ENCODE results near the gene ARHGAP22. TPM values are rescaled to one million over a fixed set of nuclear protein-coding genes. Genes with fewer than 3 reads are reported as not detected.

ARHGAP22 gene
- polyA plus RNA-seq, 1 donor from 2014 or later: 0.15 TPM

DNA sequence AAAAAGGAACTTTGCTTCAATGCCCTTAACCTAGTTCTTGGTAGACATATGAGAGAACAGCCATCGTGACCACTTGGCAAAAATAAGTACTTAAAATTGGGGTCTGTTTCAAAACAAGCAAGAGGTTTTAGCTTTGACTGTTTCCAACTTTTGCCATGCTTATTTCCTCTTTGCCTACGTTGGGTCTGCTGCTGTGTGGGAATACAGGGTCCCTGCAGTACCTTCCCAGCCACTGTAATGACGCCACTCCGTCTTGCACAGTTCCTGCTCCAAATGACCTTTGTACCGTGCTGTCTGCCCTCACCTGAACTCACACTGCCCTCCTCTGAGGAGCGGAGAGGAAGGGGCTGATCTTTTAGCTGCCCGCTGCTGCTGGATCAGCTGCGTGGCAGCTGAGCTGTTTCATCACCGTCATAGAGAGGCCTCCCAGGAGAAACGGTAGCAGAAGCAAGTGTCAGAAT lies 165.3 kb downstream of the ARHGAP22 start:
- H3K4me2 ChIP-seq (ENCODE audit: low read length): no peak overlapping the region
- no peak overlapping the region for H3K9ac ChIP-seq (ENCODE audit: low read length)
- no peak overlapping the region for H3K27ac ChIP-seq (ENCODE audit: low read length)
- no peaks in the 10 kb centered on the region for H3K79me2 ChIP-seq (replicated peaks; ENCODE audit: insufficient read depth, low read length)
- H3F3A ChIP-seq (ENCODE audit: insufficient read depth, low read length, poor library complexity, severe bottlenecking): no peaks in the 10 kb centered on the region
- H3K36me3 ChIP-seq (ENCODE audit: insufficient read depth, low read length): peaks cover 7% of the 10 kb centered on the region
- H3K27me3 ChIP-seq (ENCODE audit: insufficient read depth, low read depth, low read length): no peaks in the 10 kb centered on the region
- no peaks in the 10 kb centered on the region for H3K9me2 ChIP-seq (ENCODE audit: insufficient read depth, low read length)
- H2AFZ ChIP-seq (ENCODE audit: low read depth, low read length): no peak overlapping the region
- no peak overlapping the region for H3K4me3 ChIP-seq (ENCODE audit: low read length)
- H4K20me1 ChIP-seq (ENCODE audit: insufficient read depth): no peaks in the 10 kb centered on the region
- H3K9me3 ChIP-seq (ENCODE audit: low read length): no peaks in the 10 kb centered on the region
- TF ChIP-seq MXI1 (conservative IDR thresholded peaks at IDR 0.05; ENCODE audit: poor library complexity, severe bottlenecking): no peak
- no peak for TF ChIP-seq EZH2 (IDR thresholded peaks at IDR 0.05; ENCODE audit: borderline replicate concordance, insufficient read depth, low read length, poor library complexity, severe bottlenecking)
- TF ChIP-seq EP300 (conservative IDR thresholded peaks at IDR 0.05; ENCODE audit: poor library complexity, severe bottlenecking): no peak
- TF ChIP-seq, protein P1, sequence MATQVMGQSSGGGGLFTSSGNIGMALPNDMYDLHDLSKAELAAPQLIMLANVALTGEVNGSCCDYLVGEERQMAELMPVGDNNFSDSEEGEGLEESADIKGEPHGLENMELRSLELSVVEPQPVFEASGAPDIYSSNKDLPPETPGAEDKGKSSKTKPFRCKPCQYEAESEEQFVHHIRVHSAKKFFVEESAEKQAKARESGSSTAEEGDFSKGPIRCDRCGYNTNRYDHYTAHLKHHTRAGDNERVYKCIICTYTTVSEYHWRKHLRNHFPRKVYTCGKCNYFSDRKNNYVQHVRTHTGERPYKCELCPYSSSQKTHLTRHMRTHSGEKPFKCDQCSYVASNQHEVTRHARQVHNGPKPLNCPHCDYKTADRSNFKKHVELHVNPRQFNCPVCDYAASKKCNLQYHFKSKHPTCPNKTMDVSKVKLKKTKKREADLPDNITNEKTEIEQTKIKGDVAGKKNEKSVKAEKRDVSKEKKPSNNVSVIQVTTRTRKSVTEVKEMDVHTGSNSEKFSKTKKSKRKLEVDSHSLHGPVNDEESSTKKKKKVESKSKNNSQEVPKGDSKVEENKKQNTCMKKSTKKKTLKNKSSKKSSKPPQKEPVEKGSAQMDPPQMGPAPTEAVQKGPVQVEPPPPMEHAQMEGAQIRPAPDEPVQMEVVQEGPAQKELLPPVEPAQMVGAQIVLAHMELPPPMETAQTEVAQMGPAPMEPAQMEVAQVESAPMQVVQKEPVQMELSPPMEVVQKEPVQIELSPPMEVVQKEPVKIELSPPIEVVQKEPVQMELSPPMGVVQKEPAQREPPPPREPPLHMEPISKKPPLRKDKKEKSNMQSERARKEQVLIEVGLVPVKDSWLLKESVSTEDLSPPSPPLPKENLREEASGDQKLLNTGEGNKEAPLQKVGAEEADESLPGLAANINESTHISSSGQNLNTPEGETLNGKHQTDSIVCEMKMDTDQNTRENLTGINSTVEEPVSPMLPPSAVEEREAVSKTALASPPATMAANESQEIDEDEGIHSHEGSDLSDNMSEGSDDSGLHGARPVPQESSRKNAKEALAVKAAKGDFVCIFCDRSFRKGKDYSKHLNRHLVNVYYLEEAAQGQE (IDR thresholded peaks at IDR 0.05; ENCODE audit: borderline replicate concordance): no peak
- no peak for TF ChIP-seq RAD21 (conservative IDR thresholded peaks at IDR 0.05)
- no peak for TF ChIP-seq TAF1 (IDR thresholded peaks at IDR 0.05; ENCODE audit: low read depth)
- no peak for TF ChIP-seq POLR2AphosphoS5 (IDR thresholded peaks at IDR 0.05)
- no peak for TF ChIP-seq SMC3 (conservative IDR thresholded peaks at IDR 0.05; ENCODE audit: poor library complexity)
- TF ChIP-seq, protein P2, sequence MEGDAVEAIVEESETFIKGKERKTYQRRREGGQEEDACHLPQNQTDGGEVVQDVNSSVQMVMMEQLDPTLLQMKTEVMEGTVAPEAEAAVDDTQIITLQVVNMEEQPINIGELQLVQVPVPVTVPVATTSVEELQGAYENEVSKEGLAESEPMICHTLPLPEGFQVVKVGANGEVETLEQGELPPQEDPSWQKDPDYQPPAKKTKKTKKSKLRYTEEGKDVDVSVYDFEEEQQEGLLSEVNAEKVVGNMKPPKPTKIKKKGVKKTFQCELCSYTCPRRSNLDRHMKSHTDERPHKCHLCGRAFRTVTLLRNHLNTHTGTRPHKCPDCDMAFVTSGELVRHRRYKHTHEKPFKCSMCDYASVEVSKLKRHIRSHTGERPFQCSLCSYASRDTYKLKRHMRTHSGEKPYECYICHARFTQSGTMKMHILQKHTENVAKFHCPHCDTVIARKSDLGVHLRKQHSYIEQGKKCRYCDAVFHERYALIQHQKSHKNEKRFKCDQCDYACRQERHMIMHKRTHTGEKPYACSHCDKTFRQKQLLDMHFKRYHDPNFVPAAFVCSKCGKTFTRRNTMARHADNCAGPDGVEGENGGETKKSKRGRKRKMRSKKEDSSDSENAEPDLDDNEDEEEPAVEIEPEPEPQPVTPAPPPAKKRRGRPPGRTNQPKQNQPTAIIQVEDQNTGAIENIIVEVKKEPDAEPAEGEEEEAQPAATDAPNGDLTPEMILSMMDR (IDR thresholded peaks at IDR 0.05; ENCODE audit: poor library complexity, severe bottlenecking): no peak

DNA sequence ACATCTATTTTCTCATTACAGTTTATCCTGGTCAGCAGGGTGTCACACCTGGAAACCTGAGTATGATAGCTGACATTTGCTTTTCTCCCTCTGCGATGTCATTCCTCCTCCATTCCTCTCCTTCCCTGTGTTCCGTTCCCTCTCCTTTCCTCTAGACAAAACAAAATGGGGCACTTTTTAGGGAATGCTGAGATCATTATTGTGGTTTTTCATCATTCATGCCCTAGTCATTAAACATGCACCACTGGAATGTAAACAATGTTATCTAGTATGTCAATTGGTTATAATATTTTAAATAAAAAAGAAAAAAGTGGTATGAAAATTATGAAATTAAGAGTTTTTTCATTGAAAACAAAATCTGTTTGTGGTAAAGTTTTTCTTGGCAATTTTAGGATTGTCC lies 165.8 kb downstream of the ARHGAP22 start:
- H3K9me3 ChIP-seq (ENCODE audit: low read length): no peaks in the 10 kb centered on the region
- H3K4me3 ChIP-seq (ENCODE audit: low read length): no peak overlapping the region
- no peak overlapping the region for H2AFZ ChIP-seq (ENCODE audit: low read depth, low read length)
- TF ChIP-seq SMC3 (conservative IDR thresholded peaks at IDR 0.05; ENCODE audit: poor library complexity) (no peak), POLR2AphosphoS5 (IDR thresholded peaks at IDR 0.05) (no peak), EP300 (conservative IDR thresholded peaks at IDR 0.05; ENCODE audit: poor library complexity, severe bottlenecking) (no peak), MXI1 (conservative IDR thresholded peaks at IDR 0.05; ENCODE audit: poor library complexity, severe bottlenecking) (no peak), EZH2 (IDR thresholded peaks at IDR 0.05; ENCODE audit: borderline replicate concordance, insufficient read depth, low read length, poor library complexity, severe bottlenecking) (no peak), TAF1 (IDR thresholded peaks at IDR 0.05; ENCODE audit: low read depth) (no peak), RAD21 (conservative IDR thresholded peaks at IDR 0.05) (no peak)
- TF ChIP-seq, protein P2 (IDR thresholded peaks at IDR 0.05; ENCODE audit: poor library complexity, severe bottlenecking): no peak
- TF ChIP-seq, protein P1 (IDR thresholded peaks at IDR 0.05; ENCODE audit: borderline replicate concordance): no peak
- no peaks in the 10 kb centered on the region for H3K9me2 ChIP-seq (ENCODE audit: insufficient read depth, low read length)
- no peaks in the 10 kb centered on the region for H3K27me3 ChIP-seq (ENCODE audit: insufficient read depth, low read depth, low read length)
- H3F3A ChIP-seq (ENCODE audit: insufficient read depth, low read length, poor library complexity, severe bottlenecking): no peaks in the 10 kb centered on the region
- no peak overlapping the region for H3K27ac ChIP-seq (ENCODE audit: low read length)
- no peak overlapping the region for H3K9ac ChIP-seq (ENCODE audit: low read length)
- no peaks in the 10 kb centered on the region for H4K20me1 ChIP-seq (ENCODE audit: insufficient read depth)
- H3K36me3 ChIP-seq (ENCODE audit: insufficient read depth, low read length): peaks cover 7% of the 10 kb centered on the region
- no peak overlapping the region for H3K4me2 ChIP-seq (ENCODE audit: low read length)
- H3K79me2 ChIP-seq (replicated peaks; ENCODE audit: insufficient read depth, low read length): no peaks in the 10 kb centered on the region

Measured in neural cell (in vitro differentiated cells).